MM.1S (cell line): ENCODE data around the gene UQCRQ.

Experiments
- DNase-seq: peaks from one replicate; pipeline ENCODE4 v3.0.0-alpha.2; 2015
- H2AFZ ChIP-seq: fragments of 300-600 bp; sonication (generic); 2 replicates; pipeline ENCODE4 v1.6.0; 2016; ENCODE audit warnings: antibody characterized with exemption, low read length
- H3F3A ChIP-seq: fragments of 300-600 bp; sonication (generic); 2 replicates; pipeline ENCODE4 v1.6.1; 2016; ENCODE audit warnings: mild to moderate bottlenecking, antibody characterized with exemption, low read length, moderate library complexity, mixed read lengths; ENCODE audit not compliant: insufficient read depth
- H3K27ac ChIP-seq: fragments of 300-600 bp; sonication (generic); 2 replicates; pipeline ENCODE4 v1.5.1; 2016; ENCODE audit warnings: mild to moderate bottlenecking, low read length
- H3K27me3 ChIP-seq: fragments of 300-600 bp; sonication (generic); replicated peaks from 2 replicates; pipeline ENCODE4 v1.6.0; 2016; ENCODE audit warnings: low read length; ENCODE audit not compliant: insufficient read depth
- H3K36me3 ChIP-seq: fragments of 300-600 bp; sonication (generic); replicated peaks from 2 replicates; pipeline ENCODE4 v1.6.1; 2016; ENCODE audit warnings: mild to moderate bottlenecking, low read length, mixed read lengths; ENCODE audit not compliant: insufficient read depth
- H3K4me1 ChIP-seq: fragments of 300-600 bp; sonication (generic); 2 replicates; pipeline ENCODE4 v1.6.1; 2016; ENCODE audit warnings: low read length, mixed read lengths
- H3K4me2 ChIP-seq: fragments of 300-600 bp; sonication (generic); 2 replicates; pipeline ENCODE4 v1.6.0; 2016; ENCODE audit warnings: low read depth, low read length
- H3K4me3 ChIP-seq: fragments of 300-600 bp; sonication (generic); 2 replicates; pipeline ENCODE4 v1.5.1; 2016; ENCODE audit warnings: low read length, mixed read lengths
- H3K79me2 ChIP-seq: fragments of 300-600 bp; sonication (generic); 2 replicates; pipeline ENCODE4 v1.6.1; 2016; ENCODE audit warnings: mixed run types, low read length, mixed read lengths
- H3K9ac ChIP-seq: fragments of 300-600 bp; sonication (generic); 2 replicates; pipeline ENCODE4 v1.6.1; 2016; ENCODE audit warnings: low read length, mixed read lengths
- H3K9me2 ChIP-seq: fragments of 300-600 bp; sonication (generic); replicated peaks from 2 replicates; pipeline ENCODE4 v1.6.1; 2016; ENCODE audit warnings: mild to moderate bottlenecking, low read length, mixed read lengths; ENCODE audit not compliant: insufficient read depth
- H3K9me3 ChIP-seq: fragments of 300-600 bp; sonication (generic); replicated peaks from 2 replicates; pipeline ENCODE4 v1.6.1; 2016; ENCODE audit warnings: mild to moderate bottlenecking, low read length, mixed read lengths; ENCODE audit not compliant: insufficient read depth
- H4K20me1 ChIP-seq: fragments of 300-600 bp; sonication (generic); 2 replicates; pipeline ENCODE4 v1.6.1; 2016; ENCODE audit warnings: mild to moderate bottlenecking, low read length, moderate library complexity, mixed read lengths; ENCODE audit not compliant: insufficient read depth
- CTCF ChIP-seq: fragments of 300-600 bp; sonication (generic); IDR thresholded peaks from 2 replicates; pipeline ENCODE4 v1.5.1; 2016; ENCODE audit warnings: antibody characterized with exemption, low read length, mixed read lengths
- EZH2 ChIP-seq: fragments of 300-600 bp; sonication (generic); optimal IDR thresholded peaks from 2 replicates; pipeline ENCODE3; 2017; ENCODE audit warnings: low read depth, mild to moderate bottlenecking, antibody characterized with exemption, low read length, mixed read lengths
- EZH2phosphoT487 ChIP-seq: fragments of 300-600 bp; sonication (generic); IDR thresholded peaks from 2 replicates; pipeline ENCODE4 v1.6.1; 2018; ENCODE audit warnings: antibody characterized with exemption, low read length

UQCRQ gene

GRCh38 chr5:132822650-132823480 is 43.6 kb upstream of the UQCRQ start:
- no peak for DNase-seq
- Histone ChIP-seq H3K27ac (no peak overlapping the region), H3K36me3 (no peaks in the 10 kb centered on the region), H3K27me3 (no peaks in the 10 kb centered on the region), H4K20me1 (no peaks in the 10 kb centered on the region), H3K9ac (no peak overlapping the region), H3K4me2 (no peak overlapping the region), H3K9me3 (no peaks in the 10 kb centered on the region), H3K79me2 (no peaks in the 10 kb centered on the region), H2AFZ (no peak overlapping the region), H3F3A (no peaks in the 10 kb centered on the region), H3K9me2 (no peaks in the 10 kb centered on the region), H3K4me3 (no peak overlapping the region), H3K4me1 (no peaks in the 10 kb centered on the region)
- no peak for TF ChIP-seq EZH2
- TF ChIP-seq CTCF = no peak
- TF ChIP-seq EZH2phosphoT487 = no peak

DNA sequence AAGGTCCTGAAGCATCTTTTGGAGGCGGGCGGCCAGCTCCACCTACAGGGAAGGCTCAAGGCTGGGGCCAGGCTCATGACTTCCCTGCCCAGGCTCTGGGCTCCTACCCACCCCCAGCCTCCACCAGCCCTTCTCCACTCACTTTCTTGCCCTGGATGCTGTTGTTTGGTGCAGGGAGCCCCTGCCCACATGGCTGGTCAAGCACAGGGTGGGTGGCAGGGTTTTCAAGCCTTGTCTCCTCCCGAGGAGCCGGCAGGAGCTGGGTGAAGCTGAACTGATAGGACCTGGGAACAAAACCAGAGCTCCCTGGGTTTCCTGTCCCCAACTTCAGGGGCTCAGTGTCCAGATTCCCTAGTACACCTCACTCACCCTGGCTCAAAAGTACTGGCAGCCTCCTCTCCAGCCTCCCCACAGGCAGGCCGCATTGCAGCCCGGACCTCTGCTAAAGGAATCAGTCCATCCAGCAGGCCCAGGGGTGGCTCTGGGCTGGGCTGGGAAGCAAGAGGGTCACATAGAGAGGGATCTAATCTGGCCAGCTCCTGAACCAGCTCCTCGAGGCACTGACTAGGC is 42.9 kb upstream of the UQCRQ start:
- Histone ChIP-seq H3K79me2 (no peaks in the 10 kb centered on the region), H4K20me1 (no peaks in the 10 kb centered on the region), H3K36me3 (no peaks in the 10 kb centered on the region), H3F3A (no peaks in the 10 kb centered on the region), H3K4me1 (no peaks in the 10 kb centered on the region), H2AFZ (no peak overlapping the region), H3K27me3 (no peaks in the 10 kb centered on the region), H3K4me2 (no peak overlapping the region), H3K9me3 (no peaks in the 10 kb centered on the region), H3K4me3 (no peak overlapping the region), H3K27ac (no peak overlapping the region), H3K9ac (no peak overlapping the region), H3K9me2 (no peaks in the 10 kb centered on the region)
- TF ChIP-seq EZH2 = no peak
- no peak for TF ChIP-seq CTCF
- TF ChIP-seq EZH2phosphoT487 = no peak
- no peak for DNase-seq

DNA sequence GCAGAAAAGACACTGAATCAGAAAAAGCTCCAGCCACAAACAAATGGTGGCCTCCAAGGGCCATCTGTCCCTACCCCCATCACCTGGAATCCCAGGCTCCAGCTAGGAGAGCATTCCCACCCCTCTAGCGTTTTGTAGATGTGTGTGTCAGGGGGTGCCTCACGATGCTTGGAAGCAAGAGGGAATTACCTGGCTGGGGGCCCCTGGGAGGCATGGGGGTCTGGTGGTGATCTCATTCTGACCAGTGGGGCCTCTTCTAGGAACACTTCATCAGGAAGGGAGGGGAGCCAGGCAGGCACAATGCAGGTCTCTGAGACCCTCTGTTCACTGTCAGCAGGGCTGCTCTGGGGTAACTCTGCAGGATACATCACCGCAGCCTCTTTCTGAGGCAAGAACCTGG is 42.0 kb upstream of the UQCRQ start:
- no peak for DNase-seq
- no peak for TF ChIP-seq EZH2
- H4K20me1 ChIP-seq = no peaks in the 10 kb centered on the region
- H3K9ac ChIP-seq = no peak overlapping the region
- no peaks in the 10 kb centered on the region for H3K9me2 ChIP-seq
- no peaks in the 10 kb centered on the region for H3K27me3 ChIP-seq
- no peaks in the 10 kb centered on the region for H3K36me3 ChIP-seq
- H2AFZ ChIP-seq = no peak overlapping the region
- H3K9me3 ChIP-seq = no peaks in the 10 kb centered on the region
- H3K27ac ChIP-seq = no peak overlapping the region
- H3K4me3 ChIP-seq = no peak overlapping the region
- peaks cover under 1% of the 10 kb centered on the region for H3K79me2 ChIP-seq
- no peaks in the 10 kb centered on the region for H3F3A ChIP-seq
- no peaks in the 10 kb centered on the region for H3K4me1 ChIP-seq
- no peak overlapping the region for H3K4me2 ChIP-seq
